GM18870 (cell line): ENCODE measurements around the gene EMILIN2.

Experiments
- ATAC-seq: cut with Tn5 transposase; IDR thresholded peaks from one replicate; pipeline ENCODE4 v1.9.1; 2021; ENCODE audit warnings: moderate library complexity; ENCODE audit not compliant: unreplicated experiment

The EMILIN2 gene

GRCh38 chr18:2952605-2953004 is 105.8 kb downstream of the EMILIN2 start:
- no peak for ATAC-seq

GRCh38 chr18:2953935-2954653 is 107.3 kb downstream of the EMILIN2 start:
- ATAC-seq = no peak

GRCh38 chr18:2954869-2955645 is 108.3 kb downstream of the EMILIN2 start:
- no peak for ATAC-seq

GRCh38 chr18:2956056-2956455 is 109.2 kb downstream of the EMILIN2 start:
- ATAC-seq = no peak

GRCh38 chr18:2958819-2959298 is 112.1 kb downstream of the EMILIN2 start:
- ATAC-seq = peak; percentile 54

DNA sequence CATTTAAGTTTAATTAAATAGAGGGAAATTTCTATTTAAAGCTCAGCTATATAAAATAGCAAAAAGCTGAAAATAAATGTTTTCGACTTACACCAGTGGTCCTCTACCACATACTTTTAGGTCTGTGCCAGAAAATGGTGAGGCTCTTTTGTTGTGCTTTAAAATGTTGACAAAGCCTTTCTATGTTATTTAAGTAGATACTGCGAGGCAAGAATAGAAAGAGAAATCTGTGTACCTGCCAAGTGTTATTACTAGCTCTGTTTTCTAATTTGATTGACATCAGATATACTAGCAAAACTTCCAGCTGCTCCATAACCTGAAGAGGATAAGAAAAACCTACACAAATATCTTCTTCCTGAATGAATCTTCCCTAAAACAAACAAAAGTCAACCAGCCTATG is 112.5 kb downstream of the EMILIN2 start:
- ATAC-seq = no peak

DNA sequence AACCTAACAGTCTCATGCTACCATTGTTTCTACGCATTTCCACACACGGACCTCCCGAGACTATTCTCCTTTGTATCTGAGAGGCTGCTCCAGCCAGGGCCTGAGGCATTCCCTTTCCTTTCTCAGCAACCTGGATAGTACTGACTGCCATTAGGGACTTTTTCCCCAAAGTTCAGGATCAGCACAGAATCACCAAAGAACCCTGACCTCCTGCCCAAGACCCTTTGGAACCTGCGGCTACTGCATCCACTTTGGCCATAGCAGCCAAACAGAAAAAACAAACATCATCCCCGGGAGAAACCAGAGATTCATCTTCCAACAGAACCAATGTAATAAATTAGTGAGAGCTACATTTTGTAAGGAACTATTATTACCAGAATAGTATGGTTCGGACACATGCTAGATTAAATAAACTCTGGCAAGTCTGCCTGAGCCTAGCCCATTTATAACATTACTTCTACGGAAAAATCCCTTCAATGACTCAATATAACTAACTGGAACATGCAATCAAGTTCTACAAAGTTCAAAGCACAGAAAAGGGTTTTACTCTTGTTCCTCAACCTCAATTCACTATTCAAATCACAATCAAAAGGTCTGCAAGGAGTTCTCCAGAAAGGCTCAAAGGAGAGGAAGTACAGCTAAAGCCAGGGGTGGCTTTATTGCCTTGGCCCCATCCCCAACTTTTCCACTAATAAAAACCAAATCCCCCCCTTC is 114.3 kb downstream of the EMILIN2 start:
- no peak for ATAC-seq

DNA sequence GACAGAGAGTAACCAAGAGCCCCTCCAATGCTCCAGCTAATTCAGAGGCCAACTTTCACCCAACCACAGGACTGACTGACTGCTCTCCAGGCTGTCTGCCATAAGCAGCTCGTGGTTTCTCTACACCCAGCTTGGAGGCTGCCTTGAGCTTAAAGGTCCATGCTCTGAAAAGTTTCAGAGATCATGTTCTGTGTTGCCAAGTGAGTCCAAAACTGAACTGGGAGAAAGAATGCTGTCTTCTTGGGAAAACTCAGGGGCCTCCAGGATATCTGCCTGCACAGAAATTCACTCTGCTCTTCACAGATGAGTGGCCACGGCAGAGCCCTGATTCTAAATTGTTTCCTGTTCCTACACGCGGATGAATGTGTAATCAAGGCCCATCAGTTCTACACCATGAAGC is 115.0 kb downstream of the EMILIN2 start:
- ATAC-seq = no peak

GRCh38 chr18:2963048-2963447 is 116.2 kb downstream of the EMILIN2 start:
- no peak for ATAC-seq

DNA sequence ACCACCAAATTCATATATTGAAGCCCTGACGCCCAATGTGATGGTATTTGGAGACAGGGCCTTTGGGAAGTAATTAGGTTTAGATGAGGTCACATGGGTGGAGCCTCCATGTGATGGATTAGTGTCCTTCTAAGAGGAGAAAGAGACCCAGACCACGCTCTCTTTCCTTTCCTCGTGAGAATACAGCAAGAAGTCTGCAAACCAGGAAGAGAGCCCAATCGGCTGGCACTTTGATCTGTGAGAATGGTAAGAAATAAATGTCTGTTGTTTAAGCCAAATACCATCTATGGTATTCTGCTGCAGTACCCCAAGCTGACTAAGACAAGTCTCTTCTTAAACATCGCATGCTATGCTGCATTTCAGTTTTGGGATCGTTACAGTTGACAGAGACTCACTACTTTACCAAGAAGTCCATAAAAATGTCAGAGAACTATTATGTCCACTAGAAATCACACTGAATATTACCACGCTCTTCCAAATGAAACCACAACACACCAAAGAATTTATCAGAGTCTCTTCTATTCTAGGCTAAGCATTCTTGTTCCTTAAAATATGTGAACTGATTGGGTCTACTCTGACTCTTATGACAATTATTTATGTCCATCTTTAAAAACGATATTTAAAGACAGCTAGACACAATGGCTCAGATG is 117.7 kb downstream of the EMILIN2 start:
- no peak for ATAC-seq
